ENCODE results near the gene MEP1A.

The MEP1A gene

DNA sequence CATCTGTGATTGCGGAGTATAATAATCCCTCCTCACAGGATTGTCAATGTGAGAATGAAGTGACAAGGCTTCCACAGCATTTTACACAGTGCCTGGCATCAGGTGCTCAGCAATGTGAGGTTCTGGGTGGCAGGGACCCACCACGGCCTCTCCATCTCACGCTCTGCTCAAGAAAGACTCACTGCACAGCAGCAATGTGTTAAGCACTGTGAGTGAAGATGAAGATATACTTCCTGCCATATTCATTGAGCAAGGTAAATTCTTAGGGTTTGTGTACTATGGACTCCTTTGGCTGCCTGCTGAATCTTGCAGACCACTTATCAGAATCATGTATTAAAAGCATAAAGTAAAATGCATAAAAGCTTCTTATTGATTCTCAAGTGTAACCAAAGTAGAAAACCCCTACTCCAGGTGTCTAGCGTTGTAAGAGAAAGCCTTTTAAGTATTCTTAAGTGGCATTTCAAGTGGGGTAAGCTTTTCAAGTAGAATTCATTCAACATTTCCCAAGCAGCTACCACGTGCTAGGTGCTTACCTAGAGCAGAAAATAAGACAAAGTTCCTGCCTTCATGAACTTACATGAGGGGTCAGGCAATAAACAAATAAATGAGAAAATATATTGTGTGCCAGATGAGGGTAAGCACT is 17.0 kb upstream of the MEP1A start:
- DNase-seq (ENCODE audit: low read depth in 2 of 2) = no peak

DNA sequence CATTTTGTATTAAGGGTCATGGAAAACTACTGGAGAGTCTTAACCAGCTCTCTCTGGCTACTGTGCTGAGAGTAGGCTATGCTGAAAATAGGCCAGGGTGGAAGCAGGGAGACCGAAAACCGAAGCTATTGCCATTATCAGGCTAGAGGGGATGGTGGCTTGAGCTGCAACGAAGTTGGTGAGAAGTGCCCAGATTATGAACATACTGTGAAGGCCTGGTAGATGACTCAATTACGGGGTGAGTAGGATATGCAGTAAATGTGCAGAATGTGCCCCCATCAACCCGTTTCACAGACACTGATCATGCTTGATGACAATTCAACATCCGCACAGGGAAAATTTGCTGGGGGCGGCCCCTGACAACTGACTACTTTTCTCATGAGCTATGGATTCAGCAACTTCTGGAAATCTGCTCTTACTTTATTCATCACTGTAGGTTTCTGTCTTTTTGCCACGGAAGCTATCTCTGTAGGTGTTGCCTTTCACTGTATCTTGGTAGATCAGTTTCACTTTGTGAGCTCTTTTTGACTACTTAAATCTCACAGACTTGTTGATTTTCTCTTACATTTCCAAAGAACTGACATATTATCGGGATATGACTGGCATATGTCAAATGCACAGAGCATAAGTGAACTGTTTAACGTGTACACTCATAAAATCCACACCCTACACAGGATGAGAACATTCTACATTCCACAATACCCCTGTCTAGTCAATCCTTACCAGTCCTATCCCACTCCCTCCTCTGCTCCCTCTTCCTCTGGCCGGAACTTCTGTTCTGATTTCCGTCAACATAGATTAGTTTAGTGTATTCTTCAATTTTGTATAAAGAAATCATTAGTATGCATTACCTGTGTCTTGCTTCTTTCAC is 15.5 kb upstream of the MEP1A start:
- DNase-seq (ENCODE audit: low read depth in 2 of 2) = no peak

DNA sequence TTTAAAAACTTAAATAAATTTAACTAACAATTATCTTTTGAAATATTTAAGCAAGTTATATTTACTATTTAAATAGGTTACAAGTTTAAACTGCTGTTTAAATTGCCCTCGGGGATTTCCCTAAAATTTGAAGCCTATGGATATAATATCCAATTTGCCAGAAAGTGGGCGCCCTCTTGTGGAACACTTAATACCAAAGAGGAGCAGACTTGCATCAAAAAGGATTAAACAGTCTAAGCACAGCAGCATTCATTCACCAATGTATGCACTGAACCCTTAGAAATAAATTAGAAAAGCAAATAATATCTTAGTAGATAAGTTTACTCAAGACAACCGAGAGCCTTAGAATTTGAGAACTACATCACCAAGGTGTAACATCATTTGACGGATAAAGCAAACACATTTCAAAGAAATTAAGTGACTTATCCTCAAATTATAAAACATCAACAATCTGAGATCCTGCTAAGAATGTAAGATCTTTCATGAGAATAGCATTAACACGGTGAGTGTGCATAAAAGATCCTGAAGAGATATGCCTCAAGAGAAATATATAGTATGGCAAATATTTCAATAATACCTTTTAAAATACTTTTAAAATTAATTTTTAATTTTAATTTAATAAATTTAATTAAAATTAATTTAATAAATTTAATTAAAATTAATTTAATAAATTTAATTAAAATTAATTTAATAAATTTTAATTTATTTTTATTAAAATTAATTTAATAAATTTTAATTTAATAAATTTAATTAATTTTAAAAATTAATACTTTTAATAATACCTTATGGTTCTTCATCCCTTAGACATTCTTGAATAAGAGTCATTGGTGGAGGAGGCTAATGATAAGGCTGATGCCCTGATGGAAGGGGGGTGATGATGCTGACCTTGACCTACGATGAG is 11.5 kb upstream of the MEP1A start:
- DNase-seq (ENCODE audit: low read depth in 2 of 2) = no peak

DNA sequence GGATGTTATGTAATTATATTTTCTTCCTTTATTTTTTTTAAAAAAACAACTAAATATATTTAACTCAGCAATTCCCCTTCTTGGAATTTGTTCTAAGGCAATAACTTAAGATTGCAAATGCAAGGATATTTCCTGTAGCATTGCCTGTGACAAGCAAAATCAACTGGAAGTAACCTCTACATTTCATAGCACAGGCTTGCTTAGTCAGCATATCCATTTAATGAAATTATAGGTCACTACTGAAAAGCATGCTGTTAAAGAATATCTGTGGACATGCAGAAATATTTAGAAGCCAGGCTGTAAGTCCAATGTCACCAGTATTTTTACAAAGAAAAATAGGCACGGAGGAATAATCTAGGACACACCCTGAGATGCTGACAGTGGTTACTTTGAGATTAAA is 8.7 kb upstream of the MEP1A start:
- DNase-seq (ENCODE audit: low read depth in 2 of 2) = no peak

DNA sequence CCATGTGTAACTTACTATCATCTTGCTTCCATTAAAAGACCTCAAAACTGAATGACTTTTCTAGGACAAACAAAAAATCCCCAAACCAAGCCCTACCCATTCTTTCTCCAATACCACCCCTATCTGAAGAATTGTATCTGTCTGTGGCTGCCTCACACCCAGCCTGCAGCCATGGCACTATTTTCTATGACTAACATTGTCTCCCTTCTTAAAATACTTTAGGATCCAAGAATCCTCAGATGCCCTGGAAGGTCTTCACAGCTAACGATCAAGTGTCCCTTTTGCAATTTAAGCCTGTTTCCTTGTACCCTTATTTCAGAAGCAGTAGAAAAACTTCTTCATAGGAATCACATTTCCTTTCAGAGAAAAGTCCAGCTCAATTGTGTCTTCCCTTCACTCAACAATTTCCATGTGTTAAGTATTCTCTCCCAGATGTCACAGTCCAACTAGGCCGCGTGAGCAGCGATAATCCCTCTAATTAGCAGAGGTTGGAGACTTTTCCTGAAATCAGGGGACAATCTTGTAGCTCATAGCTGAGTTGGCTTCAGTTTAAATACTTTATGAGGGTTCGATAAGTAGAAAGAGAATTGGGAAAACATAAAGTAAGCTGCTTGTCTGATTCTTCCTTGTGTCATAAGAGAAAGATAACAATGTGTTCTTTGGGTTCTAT is 5.2 kb upstream of the MEP1A start:
- no peak for DNase-seq (ENCODE audit: low read depth in 2 of 2)

DNA sequence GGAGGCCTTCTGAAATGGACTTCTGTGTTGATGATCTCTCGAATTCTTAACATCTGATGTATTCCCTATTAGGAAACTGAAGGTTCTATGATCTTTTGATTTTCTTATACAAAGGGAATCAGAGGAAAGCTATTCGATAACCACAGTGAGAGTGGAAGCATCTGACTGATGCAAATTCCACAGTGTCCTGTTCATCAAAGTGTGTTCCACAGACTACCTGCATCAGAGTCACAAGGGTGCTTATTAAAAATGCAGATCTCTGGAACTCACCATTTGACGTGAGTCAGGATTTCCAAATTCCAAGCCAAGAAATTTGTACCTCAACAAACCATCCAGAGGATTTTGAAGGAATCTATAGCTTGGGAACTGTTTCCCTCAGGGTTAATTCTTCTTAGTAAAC is 4.4 kb upstream of the MEP1A start:
- DNase-seq (ENCODE audit: low read depth in 2 of 2) = no peak

DNA sequence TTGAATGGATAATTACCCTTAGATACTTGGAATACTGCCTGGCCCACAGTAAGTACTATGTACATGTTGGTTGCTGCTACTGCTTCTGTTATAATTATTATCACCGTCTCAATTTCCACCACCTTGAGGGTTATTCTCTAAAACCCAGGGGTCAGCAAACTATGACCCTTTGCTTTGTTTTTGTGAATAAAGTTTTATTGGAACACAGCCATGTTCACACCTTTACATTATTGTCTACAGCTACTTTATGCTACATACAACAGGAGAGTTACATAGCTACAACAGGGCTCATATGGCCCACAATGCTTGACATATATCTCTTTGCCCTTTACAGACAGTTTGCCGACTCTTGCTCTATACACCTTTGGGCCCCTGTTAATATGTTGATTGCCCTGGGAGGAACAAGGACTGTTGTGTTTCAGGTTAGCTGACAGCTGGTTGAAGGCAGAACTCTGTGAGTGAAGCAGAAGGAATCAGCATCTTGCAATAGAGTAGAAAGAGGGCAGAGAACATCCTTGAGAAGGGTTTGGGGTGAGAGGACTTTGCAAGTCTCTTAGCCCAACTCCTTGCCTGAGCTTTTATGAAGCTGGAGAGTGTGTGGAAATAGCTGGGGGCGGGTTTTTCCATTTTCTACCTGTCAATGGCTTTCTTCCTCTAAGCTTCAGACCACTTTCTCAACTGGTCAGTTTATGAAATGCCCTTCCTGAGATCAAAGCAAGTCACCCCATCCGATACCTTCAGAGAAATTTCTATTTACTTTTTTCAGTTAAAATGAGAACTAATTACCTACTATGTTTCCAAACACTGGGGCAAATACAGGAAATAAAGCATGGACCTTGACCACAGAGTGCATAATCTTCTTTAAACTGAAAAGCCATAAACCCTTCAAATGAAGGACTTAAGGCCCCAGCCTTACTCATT is 3.5 kb upstream of the MEP1A start:
- no peak for DNase-seq (ENCODE audit: low read depth in 2 of 2)

DNA sequence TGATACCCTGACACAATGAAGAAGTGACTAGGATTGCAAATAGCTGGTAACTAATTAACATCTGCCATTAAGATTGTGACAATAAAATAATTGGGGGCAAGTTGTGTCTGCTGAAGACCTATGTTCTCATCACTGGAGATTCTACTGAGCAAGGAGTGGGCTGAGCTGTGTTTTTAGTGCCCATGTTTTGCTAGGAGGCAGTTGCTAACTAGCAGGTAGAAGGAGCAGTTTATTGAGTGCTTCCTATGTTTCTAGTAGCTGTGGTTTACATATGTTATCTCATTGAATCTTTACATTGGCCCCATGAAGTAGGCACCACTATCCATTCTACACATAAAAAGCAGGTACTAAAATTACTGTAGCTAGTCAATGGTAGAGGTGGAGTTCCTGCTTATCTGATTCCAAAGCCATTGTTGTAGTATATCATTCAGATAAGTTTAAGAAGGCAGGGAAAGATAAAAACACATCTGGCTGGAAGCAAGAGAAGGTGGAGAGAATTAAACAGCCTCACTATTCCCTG is 2.8 kb upstream of the MEP1A start:
- DNase-seq (ENCODE audit: low read depth in 2 of 2) = no peak

DNA sequence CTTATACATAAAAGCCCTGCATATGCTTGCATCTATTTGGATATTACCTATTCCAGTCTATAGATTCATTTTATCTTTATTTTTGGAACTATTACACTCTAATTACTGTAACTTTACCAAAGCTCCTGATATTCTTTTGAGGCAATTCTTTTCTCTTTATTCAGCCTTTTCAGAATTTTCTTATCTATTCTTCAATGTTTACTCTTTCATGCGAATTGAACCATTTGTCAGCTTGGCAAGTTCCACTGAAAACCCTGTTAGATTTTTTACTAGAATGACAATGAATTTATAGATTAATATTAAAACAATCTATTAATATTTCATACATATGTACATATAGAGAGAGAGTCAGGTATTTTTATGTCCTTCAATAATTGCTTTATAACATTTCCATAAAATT is 554 bp upstream of the MEP1A start:
- no peak for DNase-seq (ENCODE audit: low read depth in 2 of 2)

DNA sequence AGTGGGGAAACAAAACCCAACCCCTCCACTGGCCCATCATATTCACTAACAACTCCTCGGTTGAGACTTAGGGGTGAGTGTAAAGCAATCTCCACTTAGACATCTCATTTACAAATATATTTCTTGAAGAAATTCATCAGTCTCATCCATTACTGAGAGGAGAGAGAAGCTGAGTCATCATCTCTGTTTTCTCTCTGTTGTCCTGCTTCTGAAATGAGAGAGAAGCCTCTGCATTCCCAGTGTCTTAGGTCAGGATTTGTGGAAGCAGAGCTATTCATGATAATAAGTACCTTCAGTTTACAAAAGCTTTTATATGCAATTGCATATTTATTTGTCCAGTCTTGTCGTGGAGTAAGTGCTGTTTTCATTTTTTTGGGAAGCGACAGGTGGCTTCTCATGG is 879 bp downstream of the MEP1A start:
- no peak for DNase-seq (ENCODE audit: low read depth in 2 of 2)

DNA sequence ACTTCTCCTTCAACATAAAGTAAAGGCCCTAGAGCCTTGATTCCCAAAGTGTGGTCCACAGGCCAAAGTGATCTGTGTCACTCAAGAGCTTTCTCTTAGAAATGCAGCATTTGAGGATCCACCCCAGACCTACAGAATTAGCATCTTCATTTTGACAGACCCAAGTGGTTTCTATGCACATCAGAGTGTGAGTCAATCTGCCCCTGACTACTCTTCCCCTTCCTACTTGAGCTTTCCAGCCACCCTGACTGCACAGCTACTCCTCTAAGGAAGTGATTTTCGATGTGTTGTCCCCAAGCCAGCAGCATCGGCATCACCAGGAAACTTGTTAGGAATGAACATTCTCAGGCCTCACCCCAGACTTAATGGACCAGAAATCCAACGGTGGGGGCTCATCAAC is 2.6 kb downstream of the MEP1A start:
- no peak for DNase-seq (ENCODE audit: low read depth in 2 of 2)

DNA sequence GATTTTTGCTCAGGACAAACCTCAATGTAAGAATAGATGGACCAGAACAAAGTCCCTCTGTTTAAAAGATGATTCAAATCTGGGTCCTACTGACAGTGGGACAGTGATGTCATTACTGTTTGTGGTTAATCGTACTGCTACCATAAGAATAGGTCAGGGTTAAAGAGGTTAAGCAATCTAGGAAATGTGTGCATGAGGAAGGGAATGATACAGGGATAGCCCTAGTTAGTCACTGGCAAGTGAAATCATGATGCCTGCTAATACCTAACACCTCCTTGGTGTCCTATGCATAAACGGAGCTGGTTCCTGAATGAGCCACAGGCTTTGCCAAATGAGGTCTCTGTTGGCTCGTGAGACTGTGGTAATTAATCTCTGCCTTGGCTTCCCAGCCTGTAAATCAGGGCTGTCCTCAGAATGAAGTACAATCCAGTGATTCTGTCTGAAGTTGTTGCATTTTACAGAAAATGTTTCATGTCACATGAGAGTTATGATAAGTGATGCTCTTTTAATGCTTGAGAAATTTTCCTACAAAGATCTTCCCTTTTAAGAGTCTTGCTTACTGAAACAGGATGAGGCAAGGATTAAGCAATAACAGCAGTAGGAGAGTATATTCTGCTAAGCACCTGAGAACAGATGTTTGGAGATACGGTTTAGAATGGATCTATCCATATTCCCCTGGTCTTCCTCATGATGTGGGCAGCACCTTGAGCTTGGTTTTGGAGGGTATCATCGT is 3.8 kb downstream of the MEP1A start:
- no peak for DNase-seq (ENCODE audit: low read depth in 2 of 2)

DNA sequence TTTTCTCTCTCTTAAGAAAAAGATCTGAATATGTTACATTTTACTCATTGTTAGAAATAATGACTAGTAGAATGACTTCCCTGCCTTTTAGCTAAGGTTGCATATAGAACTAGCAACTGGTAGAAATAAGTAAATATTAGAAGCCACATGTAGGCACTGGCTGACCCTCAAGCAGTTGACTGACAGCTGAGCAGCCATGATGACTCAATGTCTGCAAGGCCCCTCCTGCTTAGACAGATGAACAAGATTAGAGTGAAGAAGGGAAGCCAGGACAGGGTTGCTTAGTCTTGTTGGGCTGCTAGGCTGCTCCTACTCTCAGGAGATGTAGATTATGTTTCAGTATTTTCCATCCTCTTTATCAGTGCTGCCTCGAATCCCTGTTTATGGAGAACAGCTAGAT is 6.5 kb downstream of the MEP1A start:
- no peak for DNase-seq (ENCODE audit: low read depth in 2 of 2)

DNA sequence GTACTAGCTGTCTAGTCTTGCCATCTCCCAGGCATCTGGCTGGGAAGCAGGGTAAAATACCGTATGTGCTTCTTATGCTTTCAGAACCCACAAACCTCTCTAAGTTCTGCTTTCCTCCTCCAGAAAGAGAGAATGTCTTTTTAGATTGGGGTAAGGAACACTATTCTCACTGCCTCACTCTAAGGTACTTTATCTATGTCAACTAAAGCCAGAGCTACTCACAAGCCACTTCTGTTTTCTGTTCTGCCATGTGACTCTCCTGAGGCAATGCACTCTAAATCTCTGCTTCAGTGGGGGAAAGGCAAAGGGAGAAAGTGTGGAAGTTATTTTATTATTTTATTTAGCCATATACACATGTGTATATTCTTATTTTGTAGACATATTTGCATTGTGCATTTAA is 15.6 kb downstream of the MEP1A start:
- no peak for DNase-seq (ENCODE audit: low read depth in 2 of 2)

DNA sequence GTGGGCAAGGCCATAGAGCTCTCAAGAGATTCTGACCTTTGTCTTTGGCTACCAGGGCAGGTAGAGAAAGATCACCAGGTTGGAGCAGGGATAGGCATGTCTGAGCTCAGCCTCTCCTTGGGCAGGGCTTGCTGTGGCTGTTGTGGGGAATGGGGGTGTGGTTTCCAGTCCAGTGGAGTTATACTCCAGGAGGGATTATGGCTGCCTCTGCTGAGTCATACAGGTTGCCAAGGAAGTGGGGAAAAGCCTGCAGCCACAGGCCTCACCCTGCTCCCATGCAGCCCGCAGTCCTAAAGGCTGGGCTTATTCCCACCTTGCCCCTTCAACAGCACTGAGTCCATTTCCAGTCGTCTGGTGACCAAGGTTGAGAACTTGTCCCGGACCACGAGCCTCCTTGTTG is 21.9 kb downstream of the MEP1A start:
- DNase-seq (ENCODE audit: low read depth in 2 of 2) = no peak

DNA sequence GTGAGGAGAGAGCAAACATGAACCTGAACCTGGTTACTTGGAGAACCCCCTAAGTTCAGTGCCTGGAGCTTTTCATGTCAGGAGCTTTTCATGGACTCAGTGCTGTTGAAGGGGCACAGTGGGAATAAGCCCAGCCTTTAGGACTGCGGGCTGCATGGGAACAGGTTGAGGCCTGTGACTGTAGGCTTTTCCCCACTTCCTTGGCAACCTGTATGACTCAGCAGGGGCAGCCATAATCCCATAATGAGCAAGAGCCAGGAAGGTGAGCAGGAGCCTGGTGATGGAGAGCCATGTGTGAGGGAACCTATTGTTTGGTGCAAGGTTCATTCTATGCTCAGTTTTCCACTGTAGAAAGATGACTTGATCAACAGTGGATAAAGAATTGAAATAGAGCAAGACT is 23.4 kb downstream of the MEP1A start:
- no peak for DNase-seq (ENCODE audit: low read depth in 2 of 2)

DNA sequence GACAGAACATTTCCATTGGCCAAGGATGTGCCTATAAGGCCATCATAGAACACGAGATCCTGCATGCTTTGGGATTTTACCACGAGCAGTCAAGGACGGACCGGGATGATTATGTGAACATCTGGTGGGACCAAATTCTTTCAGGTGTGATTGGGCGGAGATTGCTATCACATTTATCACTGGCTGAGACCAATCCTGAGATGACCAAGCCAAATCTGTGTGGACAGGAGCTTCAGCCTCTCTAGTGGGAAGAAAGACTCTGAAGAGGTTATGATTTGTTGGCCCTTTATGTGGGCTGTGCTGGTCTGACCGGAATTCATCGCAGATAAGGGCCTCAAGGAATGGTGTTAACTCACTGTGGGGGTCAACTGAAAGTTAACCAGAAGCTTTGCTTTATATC is 26.4 kb downstream of the MEP1A start:
- DNase-seq (ENCODE audit: low read depth in 2 of 2) = no peak

DNA sequence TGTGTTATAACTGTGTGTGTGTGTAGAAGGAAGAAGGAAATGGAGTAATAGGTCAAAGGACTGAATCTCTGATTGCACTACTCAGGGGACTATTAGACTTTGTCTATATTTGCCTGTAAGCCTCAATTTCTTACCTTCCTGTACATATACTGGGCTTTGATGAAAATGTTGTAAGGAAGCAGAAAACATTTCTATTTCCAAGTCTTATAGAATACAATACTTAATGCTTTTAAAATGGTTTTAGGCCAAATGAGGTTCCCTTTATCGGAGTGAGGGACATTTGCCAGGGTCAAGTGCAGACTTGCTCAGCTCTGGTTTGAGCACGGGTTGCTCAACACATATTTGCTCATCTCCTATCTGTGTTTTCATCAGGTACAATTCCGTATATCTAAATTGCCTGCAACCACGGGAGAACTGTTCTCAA is 28.3 kb downstream of the MEP1A start:
- DNase-seq (ENCODE audit: low read depth in 2 of 2) = no peak

DNA sequence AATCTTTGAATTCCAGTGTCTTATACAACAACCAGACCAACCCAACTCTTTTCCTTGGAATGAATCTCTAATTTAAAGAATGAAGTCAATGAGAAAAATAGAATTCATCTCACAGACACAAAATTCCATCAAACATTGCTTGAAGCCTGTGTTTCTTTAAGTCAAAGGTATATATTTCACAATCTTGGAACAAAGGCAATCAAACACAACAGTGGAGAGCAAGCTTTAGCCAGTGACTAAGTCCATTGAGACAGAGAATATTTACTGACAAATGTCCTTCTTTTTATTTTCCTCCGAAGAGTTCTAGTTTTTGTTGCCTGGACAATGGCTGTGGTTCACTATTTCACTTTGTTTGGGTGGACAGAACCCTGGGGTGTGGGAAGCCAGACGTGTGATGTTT is 35.8 kb downstream of the MEP1A start:
- no peak for DNase-seq (ENCODE audit: low read depth in 2 of 2)

DNA sequence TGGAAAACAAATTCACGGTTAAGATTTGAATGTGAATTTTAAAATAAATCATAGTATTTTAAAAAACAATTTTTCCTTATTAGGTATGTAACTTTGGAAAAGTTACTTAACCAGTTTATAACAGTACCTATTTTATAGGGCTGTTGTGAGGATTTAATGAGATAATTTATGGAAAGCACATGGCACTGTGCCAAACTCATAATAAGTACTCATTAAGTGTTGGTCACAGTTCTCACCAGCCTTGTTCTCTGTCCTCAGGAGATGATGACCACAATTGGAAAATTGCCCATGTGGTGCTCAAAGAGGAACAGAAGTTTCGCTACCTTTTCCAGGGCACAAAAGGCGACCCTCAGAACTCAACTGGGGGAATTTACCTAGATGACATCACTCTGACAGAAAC is 39.6 kb downstream of the MEP1A start:
- no peak for DNase-seq (ENCODE audit: low read depth in 2 of 2)

All from stimulated activated CD8-positive, alpha-beta memory T cell treated with anti-CD3 and anti-CD28 coated beads, Interleukin-7, amount 100 ng/mL, for 4 hours (primary cell).